Fibroblast of the aortic adventitia (primary cell): ENCODE measurements around the gene CLC. TPM values are rescaled to one million over a fixed set of nuclear protein-coding genes. Genes with fewer than 3 reads are reported as not detected.

ENCODE experiments used
- DNase-seq: peaks from one replicate; pipeline ENCODE4 v3.0.0-alpha.2; 2010; ENCODE audit warnings: low read depth
- H3K4me3 ChIP-seq: 2 replicates; pipeline ENCODE4 v1.5.1; 2011; ENCODE audit warnings: low read depth, mild to moderate bottlenecking, control low read depth, low read length, moderate library complexity
- total RNA-seq: library from RNA; depleted of rRNA; stranded (reverse); fragments of >200 nt; gene quantifications from 2 replicates; pipeline ENCODE4 v1.2.3, GENCODE V29; 2012; ENCODE audit warnings: low replicate concordance
- TF ChIP-seq, protein P1 (sequence below): IDR thresholded peaks from 2 replicates; pipeline ENCODE4 v1.5.1; 2011; ENCODE audit warnings: mild to moderate bottlenecking, low read length, control low read depth, inconsistent platforms; ENCODE audit not compliant: insufficient read depth

CLC gene
- total RNA-seq, 1 donor: not detected

DNA sequence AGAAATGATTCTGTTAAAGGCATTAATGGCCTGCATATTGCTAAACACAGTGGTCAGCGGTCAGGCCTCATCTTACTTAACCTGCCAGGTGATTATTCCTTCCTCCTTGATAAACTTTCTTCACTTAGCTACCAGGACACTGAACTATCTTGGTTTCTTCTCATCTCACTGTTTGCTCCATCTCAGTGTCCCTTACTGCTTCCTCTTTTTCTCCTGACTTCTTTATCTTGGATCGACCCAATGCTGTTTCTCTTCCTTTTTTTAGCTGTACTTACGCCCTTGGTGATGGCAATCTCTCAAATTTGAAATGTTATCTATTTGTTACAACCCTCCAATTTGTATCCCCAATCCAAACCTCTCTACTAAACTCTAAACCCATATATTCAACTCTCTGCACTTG lies 7.8 kb upstream of the CLC start:
- DNase-seq: no peak
- TF ChIP-seq, protein P1, sequence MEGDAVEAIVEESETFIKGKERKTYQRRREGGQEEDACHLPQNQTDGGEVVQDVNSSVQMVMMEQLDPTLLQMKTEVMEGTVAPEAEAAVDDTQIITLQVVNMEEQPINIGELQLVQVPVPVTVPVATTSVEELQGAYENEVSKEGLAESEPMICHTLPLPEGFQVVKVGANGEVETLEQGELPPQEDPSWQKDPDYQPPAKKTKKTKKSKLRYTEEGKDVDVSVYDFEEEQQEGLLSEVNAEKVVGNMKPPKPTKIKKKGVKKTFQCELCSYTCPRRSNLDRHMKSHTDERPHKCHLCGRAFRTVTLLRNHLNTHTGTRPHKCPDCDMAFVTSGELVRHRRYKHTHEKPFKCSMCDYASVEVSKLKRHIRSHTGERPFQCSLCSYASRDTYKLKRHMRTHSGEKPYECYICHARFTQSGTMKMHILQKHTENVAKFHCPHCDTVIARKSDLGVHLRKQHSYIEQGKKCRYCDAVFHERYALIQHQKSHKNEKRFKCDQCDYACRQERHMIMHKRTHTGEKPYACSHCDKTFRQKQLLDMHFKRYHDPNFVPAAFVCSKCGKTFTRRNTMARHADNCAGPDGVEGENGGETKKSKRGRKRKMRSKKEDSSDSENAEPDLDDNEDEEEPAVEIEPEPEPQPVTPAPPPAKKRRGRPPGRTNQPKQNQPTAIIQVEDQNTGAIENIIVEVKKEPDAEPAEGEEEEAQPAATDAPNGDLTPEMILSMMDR: no peak

GRCh38 chr19:39740395-39740794 lies 2.6 kb upstream of the CLC start:
- no peak for DNase-seq
- no peak overlapping the region for H3K4me3 ChIP-seq
- TF ChIP-seq, protein P1: no peak

More for the DNA sequence above, 7.8 kb upstream of the CLC start:
- no peak overlapping the region for H3K4me3 ChIP-seq

DNA sequence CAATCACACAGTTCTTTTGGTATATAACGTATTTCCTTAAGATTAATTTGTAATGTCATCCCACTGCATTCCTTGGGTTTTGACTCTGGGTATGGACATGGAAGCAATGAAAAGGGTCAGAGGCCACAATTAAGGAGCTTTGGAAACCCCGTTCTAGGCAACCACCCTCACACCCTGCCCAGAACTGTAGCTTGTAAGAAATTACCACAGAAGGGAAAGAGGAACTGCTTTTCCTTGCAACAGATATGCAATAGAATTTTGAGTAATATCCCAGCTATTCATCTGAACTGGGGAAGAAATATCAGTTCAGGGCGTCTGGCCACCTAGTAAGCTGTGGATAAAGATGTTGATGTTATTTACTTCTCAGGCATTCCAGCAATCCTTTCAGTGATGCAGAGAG lies 985 bp upstream of the CLC start:
- no peak for DNase-seq
- no peak overlapping the region for H3K4me3 ChIP-seq
- TF ChIP-seq, protein P1: no peak

GRCh38 chr19:39737351-39737750 lies 478 bp downstream of the CLC start:
- no peak for DNase-seq
- H3K4me3 ChIP-seq: no peak overlapping the region
- TF ChIP-seq, protein P1: no peak

GRCh38 chr19:39736088-39736487 lies 1.7 kb downstream of the CLC start:
- no peak for DNase-seq
- TF ChIP-seq, protein P1: no peak

DNA sequence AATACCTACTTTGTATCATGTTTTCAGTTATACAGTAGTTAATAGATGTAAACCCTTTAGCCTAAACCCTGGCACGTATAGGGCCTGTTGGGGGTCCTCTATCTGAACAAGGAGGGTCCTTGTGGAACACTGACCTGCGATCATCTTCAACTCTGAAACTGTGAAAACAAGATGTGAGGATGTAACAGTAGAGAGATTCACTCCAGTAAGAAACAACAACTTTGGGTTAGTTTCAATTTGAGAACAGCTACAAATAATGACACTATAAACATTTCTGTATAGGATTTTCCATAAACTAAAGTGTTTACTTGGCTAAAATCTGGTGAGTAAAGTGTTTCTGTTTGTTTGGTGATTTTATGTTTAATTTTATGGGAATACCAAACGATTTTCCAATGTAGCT lies 2.1 kb downstream of the CLC start:
- H3K4me3 ChIP-seq: no peak overlapping the region
- no peak for DNase-seq
- TF ChIP-seq, protein P1: no peak

More at GRCh38 chr19:39736088-39736487, 1.7 kb downstream of the CLC start:
- H3K4me3 ChIP-seq: no peak overlapping the region

DNA sequence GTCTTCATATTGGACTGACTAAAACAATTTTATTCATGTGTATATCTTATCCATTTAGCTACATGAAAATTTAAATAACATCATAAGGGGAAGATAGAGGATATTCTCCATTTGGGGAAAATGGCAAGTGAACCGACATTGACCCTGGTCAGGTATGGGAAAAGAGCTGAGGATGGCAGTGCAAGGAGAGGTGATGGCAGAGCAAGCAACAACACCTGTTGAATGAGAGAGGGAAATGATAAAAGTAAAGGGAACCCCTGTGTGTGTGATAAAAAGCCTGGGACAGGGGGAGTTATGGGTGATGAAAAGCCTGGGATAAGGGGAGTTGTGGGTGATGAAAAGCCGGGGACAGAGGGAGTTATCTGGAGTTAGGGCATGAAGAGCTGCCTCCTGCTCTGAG lies 4.0 kb downstream of the CLC start:
- TF ChIP-seq, protein P1: no peak
- no peak overlapping the region for H3K4me3 ChIP-seq
- DNase-seq: no peak
